Chondrocyte (in vitro differentiated cells): Measurements from ENCODE around the gene NUDT2. TPM values are rescaled to one million over a fixed set of nuclear protein-coding genes. Genes with fewer than 3 reads are reported as not detected.

Experiments
- DNase-seq: peaks from one replicate; pipeline ENCODE4 v3.0.0; 2021; ENCODE audit warnings: mixed read lengths, low spot score
- H3K27ac Mint-ChIP-seq: one replicate; pipeline ENCODE4 v1.8.0; 2021; ENCODE audit warnings: mild to moderate bottlenecking, moderate library complexity, mixed read lengths; ENCODE audit not compliant: unreplicated experiment
- H3K27me3 Mint-ChIP-seq: 2 replicates; pipeline ENCODE4 v1.8.0; 2021; ENCODE audit warnings: low read depth, mixed read lengths
- H3K36me3 Mint-ChIP-seq: 2 replicates; pipeline ENCODE4 v1.8.0; 2021; ENCODE audit warnings: low read depth, mixed read lengths
- H3K4me1 Mint-ChIP-seq: 2 replicates; pipeline ENCODE4 v1.8.0; 2021; ENCODE audit warnings: low read depth, mild to moderate bottlenecking, mixed read lengths
- H3K4me3 Mint-ChIP-seq: one replicate; pipeline ENCODE4 v1.8.0; 2021; ENCODE audit warnings: mild to moderate bottlenecking, moderate library complexity, mixed read lengths; ENCODE audit not compliant: unreplicated experiment
- H3K9me3 Mint-ChIP-seq: 2 replicates; pipeline ENCODE4 v1.8.0; 2021; ENCODE audit warnings: low read depth, mixed read lengths
- total RNA-seq: library from RNA; stranded (reverse); gene quantifications from 3 replicates; pipeline ENCODE4 v1.2.1, GENCODE V29; 2021
- TF ChIP-seq, protein P1 (sequence below): fragments of 200-600 bp; sonication (generic); IDR thresholded peaks from 2 replicates; pipeline ENCODE4 v1.5.0; 2021; ENCODE audit warnings: antibody characterized with exemption, mild to moderate bottlenecking, moderate library complexity

Gene NUDT2
- total RNA-seq, 1 donor from 2014 or later = 17.6 TPM

DNA sequence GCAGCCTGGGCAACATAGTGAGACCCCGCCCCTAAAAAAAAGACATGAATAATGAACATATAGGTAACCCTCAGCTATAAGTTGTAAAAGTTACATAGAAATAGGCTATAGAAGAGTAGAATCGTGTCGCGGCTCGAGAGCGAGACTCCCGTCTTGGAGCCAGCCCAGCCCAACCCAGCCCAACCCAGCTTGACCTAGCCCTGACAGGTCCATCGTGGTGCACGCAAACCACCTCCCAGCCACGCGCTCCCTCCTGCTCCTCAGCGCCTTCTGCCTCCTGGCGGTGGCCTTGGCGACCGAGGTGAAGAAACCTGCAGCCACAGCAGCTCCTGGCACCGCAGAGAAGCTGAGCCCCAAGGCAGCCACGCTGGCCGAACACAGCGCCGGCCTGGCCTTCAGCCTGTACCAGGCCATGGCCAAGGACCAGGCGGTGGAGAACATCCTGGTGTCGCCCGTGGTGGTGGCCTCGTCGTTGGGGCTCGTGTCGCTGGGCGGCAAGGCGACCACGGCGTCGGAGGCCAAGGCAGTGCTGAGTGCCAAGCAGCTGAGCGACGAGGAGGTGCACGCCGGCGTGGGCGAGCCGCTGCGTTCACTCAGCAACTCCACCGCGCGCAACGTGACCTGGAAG is 11.1 kb upstream of the NUDT2 start:
- no peak overlapping the region for H3K27ac Mint-ChIP-seq
- H3K36me3 Mint-ChIP-seq = no peaks in the 10 kb centered on the region
- H3K4me3 Mint-ChIP-seq = no peak overlapping the region
- H3K9me3 Mint-ChIP-seq = no peaks in the 10 kb centered on the region
- TF ChIP-seq, protein P1, sequence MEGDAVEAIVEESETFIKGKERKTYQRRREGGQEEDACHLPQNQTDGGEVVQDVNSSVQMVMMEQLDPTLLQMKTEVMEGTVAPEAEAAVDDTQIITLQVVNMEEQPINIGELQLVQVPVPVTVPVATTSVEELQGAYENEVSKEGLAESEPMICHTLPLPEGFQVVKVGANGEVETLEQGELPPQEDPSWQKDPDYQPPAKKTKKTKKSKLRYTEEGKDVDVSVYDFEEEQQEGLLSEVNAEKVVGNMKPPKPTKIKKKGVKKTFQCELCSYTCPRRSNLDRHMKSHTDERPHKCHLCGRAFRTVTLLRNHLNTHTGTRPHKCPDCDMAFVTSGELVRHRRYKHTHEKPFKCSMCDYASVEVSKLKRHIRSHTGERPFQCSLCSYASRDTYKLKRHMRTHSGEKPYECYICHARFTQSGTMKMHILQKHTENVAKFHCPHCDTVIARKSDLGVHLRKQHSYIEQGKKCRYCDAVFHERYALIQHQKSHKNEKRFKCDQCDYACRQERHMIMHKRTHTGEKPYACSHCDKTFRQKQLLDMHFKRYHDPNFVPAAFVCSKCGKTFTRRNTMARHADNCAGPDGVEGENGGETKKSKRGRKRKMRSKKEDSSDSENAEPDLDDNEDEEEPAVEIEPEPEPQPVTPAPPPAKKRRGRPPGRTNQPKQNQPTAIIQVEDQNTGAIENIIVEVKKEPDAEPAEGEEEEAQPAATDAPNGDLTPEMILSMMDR = no peak
- no peaks in the 10 kb centered on the region for H3K27me3 Mint-ChIP-seq
- no peak for DNase-seq
- H3K4me1 Mint-ChIP-seq = no peaks in the 10 kb centered on the region

DNA sequence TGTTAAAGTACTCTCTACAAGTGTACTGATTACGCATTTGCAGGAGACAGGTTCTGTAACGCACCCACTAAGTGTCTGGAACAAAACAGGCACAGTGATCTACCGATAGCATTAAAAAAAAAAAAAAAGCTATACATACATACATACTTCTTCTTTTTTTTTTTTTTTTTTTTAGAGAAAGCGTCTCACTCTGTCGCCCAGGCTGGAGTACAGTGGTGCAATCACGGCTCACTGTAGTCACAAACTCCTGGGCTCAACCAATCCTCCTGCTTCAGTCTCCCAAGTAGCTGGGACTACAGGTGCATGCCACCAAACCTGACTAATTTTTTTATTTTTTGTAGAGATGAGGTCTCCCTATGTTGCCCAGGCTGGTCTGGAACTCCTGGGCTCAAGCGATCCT is 7.9 kb upstream of the NUDT2 start:
- Mint-ChIP-seq H3K9me3 (no peaks in the 10 kb centered on the region), H3K4me1 (no peaks in the 10 kb centered on the region), H3K36me3 (no peaks in the 10 kb centered on the region), H3K27ac (no peak overlapping the region), H3K27me3 (no peaks in the 10 kb centered on the region), H3K4me3 (no peak overlapping the region)
- no peak for DNase-seq
- TF ChIP-seq, protein P1 = no peak

DNA sequence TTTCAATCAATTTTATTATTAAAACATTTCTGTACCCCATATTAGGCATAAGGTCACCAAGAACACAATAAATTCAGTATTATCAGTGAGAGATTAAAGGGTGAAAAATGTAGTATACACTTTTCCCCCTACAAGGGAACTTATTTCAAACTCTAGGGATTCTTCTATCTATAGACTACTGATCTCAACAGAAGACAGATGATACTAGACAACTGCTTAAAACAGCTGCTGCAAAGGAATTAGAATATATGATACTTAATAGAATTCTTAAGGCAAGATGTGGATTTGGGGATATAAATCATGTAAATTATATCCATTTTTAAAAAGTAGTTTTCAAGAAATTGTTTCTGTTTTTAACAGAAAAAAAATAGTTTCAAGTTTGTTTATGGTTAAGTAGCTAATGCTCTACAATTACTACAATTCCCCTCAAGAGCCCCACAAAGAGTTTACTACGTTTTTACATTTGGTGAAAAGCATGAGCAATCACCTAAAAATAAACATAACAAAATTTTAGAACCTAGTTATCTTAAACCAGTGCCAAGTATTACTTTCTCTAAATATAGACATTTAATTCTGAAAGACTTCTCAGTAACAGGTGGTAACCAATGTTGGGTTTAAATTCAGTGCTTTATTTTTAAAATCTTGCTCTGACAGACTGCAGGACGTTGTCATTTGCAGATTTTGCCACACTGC is 6.3 kb upstream of the NUDT2 start:
- Mint-ChIP-seq H3K4me3 (no peak overlapping the region), H3K9me3 (no peaks in the 10 kb centered on the region), H3K4me1 (peaks cover 3% of the 10 kb centered on the region), H3K27ac (no peak overlapping the region), H3K27me3 (no peaks in the 10 kb centered on the region), H3K36me3 (no peaks in the 10 kb centered on the region)
- DNase-seq = no peak
- TF ChIP-seq, protein P1 = no peak

DNA sequence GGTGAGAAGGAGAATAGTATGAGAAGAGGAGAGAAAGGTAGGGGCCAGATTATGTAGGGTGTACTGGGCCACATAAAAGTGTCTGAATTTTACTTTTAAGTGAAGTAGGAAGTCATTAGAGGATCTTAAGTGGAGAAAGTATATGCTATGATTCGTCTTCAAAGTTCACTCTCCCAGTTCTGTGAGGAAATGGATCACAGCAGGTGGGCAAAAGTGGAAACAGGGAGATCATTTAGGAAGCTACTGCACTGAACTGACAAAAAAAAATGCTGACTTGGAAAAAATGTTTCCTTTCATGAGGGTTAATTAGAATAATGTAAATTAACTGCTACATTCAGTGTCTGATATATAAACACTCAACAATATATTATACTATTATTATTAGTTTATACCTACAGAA is 2.7 kb upstream of the NUDT2 start:
- peaks cover 20% of the 10 kb centered on the region for H3K4me1 Mint-ChIP-seq
- no peak overlapping the region for H3K4me3 Mint-ChIP-seq
- no peak for DNase-seq
- TF ChIP-seq, protein P1 = no peak
- no peaks in the 10 kb centered on the region for H3K27me3 Mint-ChIP-seq
- no peaks in the 10 kb centered on the region for H3K9me3 Mint-ChIP-seq
- H3K36me3 Mint-ChIP-seq = no peaks in the 10 kb centered on the region
- H3K27ac Mint-ChIP-seq = no peak overlapping the region

DNA sequence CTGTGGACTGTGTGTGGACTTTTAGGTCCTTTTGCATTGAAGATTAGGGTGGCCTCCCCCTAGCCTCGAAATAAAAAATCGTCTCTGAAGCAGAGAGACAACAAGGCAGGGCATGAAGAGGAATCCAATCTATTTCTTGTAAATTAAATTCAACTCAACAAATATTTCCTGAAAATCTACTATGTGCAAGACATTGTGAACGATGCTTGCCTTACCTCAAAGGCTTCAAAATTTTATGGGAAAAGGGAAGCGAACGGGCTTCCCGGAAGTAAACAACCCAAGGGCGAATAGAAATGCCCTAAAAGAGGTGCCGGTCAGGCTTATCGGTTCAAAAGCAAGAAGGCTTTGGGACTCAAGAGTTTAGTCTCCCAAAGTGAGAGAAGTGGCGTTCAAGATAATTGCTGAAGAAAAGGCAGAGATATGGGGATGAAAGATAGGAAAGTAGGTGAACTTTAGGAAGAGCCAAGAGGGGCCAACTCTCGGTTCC is 826 bp upstream of the NUDT2 start:
- Mint-ChIP-seq H3K36me3 (no peaks in the 10 kb centered on the region), H3K4me3 (peak overlapping the region; percentile 91), H3K27ac (peak overlapping the region; percentile 96), H3K4me1 (peaks cover 23% of the 10 kb centered on the region), H3K27me3 (no peaks in the 10 kb centered on the region), H3K9me3 (no peaks in the 10 kb centered on the region)
- DNase-seq = no peak
- TF ChIP-seq, protein P1 = no peak
